HepG2 (cell line): ENCODE data around the gene DESI2. TPM values are rescaled to one million over a fixed set of nuclear protein-coding genes. Genes with fewer than 3 reads are reported as not detected.

ENCODE experiments used
- ATAC-seq: fragments of 200-7000 bp; cut with Tn5 transposase; 3 replicates; pipeline ENCODE4 v1.9.1; 2020; ENCODE audit warnings: mild to moderate bottlenecking, moderate library complexity
- BruUV-seq: library from RNA; stranded (reverse); fragments of 400-500 nt; replicated peaks from 2 replicates; lab custom pipeline; 2021; lab: Mats Ljungman, UMichigan
- CTCF ChIA-PET: fragments of 300-600 bp; formaldehyde crosslinking; extraction: SDS; loops from one replicate; lab custom pipeline; 2021; ENCODE audit warnings: low total read pairs, inconsistent platforms, low intra/inter-chr PET ratio; lab: Yijun Ruan, JAX
- POLR2A ChIA-PET: fragments of 350-600 bp; sonication (Branson Sonifier 250); formaldehyde crosslinking; loops from one replicate; lab custom pipeline; 2020; ENCODE audit warnings: antibody characterized with exemption, inconsistent platforms; lab: Yijun Ruan, JAX
- DNase-seq: peaks from one replicate; pipeline ENCODE4 v3.0.0-alpha.2; 2015; ENCODE audit warnings: low spot score
- FAIRE-seq: peaks from 3 replicates; lab custom pipeline; 2011; peaks lifted over from hg19 to GRCh38; lab: Jason Lieb, UNC
- H2AFZ ChIP-seq: one replicate; pipeline ENCODE4 v1.6.1; 2011; ENCODE audit warnings: low read length, inconsistent platforms
- H3K27ac ChIP-seq: fragments of 300-600 bp; 3 replicates; pipeline ENCODE4 v1.8.0; 2011; ENCODE audit warnings: mixed run types, mild to moderate bottlenecking, mixed read lengths, low read length, inconsistent platforms; ENCODE audit not compliant: insufficient read depth; ENCODE audit errors: extremely low read length
- H3K27me3 ChIP-seq, 2 experiments: fragments of 200-600 bp in 1 of 2; 2 replicates in 1 of 2; 3 replicates in 1 of 2; pipeline versions ENCODE4 v1.6.0 to v1.8.0; 2011; ENCODE audit warnings: low read length in 2 of 2, mild to moderate bottlenecking in 2 of 2, moderate library complexity in 2 of 2, inconsistent platforms in 1 of 2; ENCODE audit not compliant: insufficient read depth in 2 of 2, control insufficient read depth in 1 of 2
- H3K36me3 ChIP-seq, 2 experiments: fragments of 200-600 bp in 1 of 2; replicated peaks in 1 of 2; 2 replicates in 1 of 2; 3 replicates in 1 of 2; pipeline versions ENCODE4 v1.5.1 to v1.8.0; 2011; ENCODE audit warnings: low read length in 2 of 2, inconsistent platforms in 1 of 2; ENCODE audit not compliant: insufficient read depth in 2 of 2, control insufficient read depth in 1 of 2
- H3K4me1 ChIP-seq: 2 replicates; pipeline ENCODE4 v1.5.1; 2012; ENCODE audit warnings: low read length, inconsistent platforms; ENCODE audit not compliant: insufficient read depth
- H3K4me2 ChIP-seq: 2 replicates; pipeline ENCODE4 v1.6.0; 2011; ENCODE audit warnings: low read depth, low read length, inconsistent platforms
- H3K4me3 ChIP-seq, 3 experiments: fragments of 200-600 bp in 1 of 3; sonication (generic), shearing (Covaris generic) in 1 of 3; replicated peaks in 1 of 3; 2 replicates each; pipeline ENCODE4 v1.5.1; 2011 to 2016; ENCODE audit warnings: low read length in 3 of 3, inconsistent platforms in 2 of 3, low read depth in 2 of 3, mild to moderate bottlenecking in 2 of 3, control low read depth in 1 of 3, mixed read lengths in 1 of 3; ENCODE audit not compliant: insufficient read depth in 1 of 3
- H3K79me2 ChIP-seq: one replicate; pipeline ENCODE4 v1.6.1; 2011; ENCODE audit warnings: low read length, inconsistent platforms; ENCODE audit not compliant: insufficient read depth
- H3K9ac ChIP-seq: 2 replicates; pipeline ENCODE4 v1.6.0; 2011; ENCODE audit warnings: mild to moderate bottlenecking, low read depth, low read length, inconsistent platforms; ENCODE audit not compliant: insufficient read depth
- H3K9me3 ChIP-seq: 2 replicates; pipeline ENCODE4 v1.5.1; 2012; ENCODE audit warnings: mild to moderate bottlenecking, low read length
- H4K20me1 ChIP-seq: 2 replicates; pipeline ENCODE4 v1.6.0; 2011; ENCODE audit warnings: inconsistent platforms, mild to moderate bottlenecking, low read length, moderate library complexity; ENCODE audit not compliant: insufficient read depth
- ATF7-NPFF ChIP-seq: sonication (generic); formaldehyde crosslinking; IDR thresholded peaks from 2 replicates; pipeline ENCODE4 v1.8.1; 2023; ENCODE audit warnings: mild to moderate bottlenecking, low read depth, missing genetic modification reagents, moderate library complexity
- BORCS8-MEF2B ChIP-seq: sonication (generic); formaldehyde crosslinking; IDR thresholded peaks from 2 replicates; pipeline ENCODE4 v1.8.0; 2022; ENCODE audit warnings: mild to moderate bottlenecking, missing genetic modification reagents
- FOSL1 ChIP-seq: sonication (generic); formaldehyde crosslinking; IDR thresholded peaks from 2 replicates; pipeline ENCODE4 v1.9.0; 2021; ENCODE audit warnings: missing genetic modification reagents, borderline replicate concordance
- GATAD2A ChIP-seq: IDR thresholded peaks from 2 replicates; pipeline ENCODE4 v1.6.1; 2016
- IRX3 ChIP-seq: sonication (generic); formaldehyde crosslinking; IDR thresholded peaks from 2 replicates; pipeline ENCODE4 v1.8.1; 2023; ENCODE audit warnings: mild to moderate bottlenecking, low read depth, missing genetic modification reagents, borderline replicate concordance
- MED13 ChIP-seq: sonication (generic); formaldehyde crosslinking; IDR thresholded peaks from 2 replicates; pipeline ENCODE4 v1.5.0; 2020; ENCODE audit warnings: missing genetic modification reagents
- ONECUT2 ChIP-seq: sonication (generic); formaldehyde crosslinking; IDR thresholded peaks from 2 replicates; pipeline ENCODE4 v1.4.0; 2020; ENCODE audit warnings: missing genetic modification reagents
- PATZ1 ChIP-seq: sonication (generic); formaldehyde crosslinking; IDR thresholded peaks from 2 replicates; pipeline ENCODE4 v1.4.0; 2020; ENCODE audit warnings: missing genetic modification reagents
- PHF8 ChIP-seq: sonication (generic); formaldehyde crosslinking; IDR thresholded peaks from 2 replicates; pipeline ENCODE4 v1.5.0; 2020; ENCODE audit warnings: missing genetic modification reagents
- SCMH1 ChIP-seq: sonication (generic); formaldehyde crosslinking; IDR thresholded peaks from 2 replicates; pipeline ENCODE4 v1.9.0; 2021; ENCODE audit warnings: missing genetic modification reagents, mild to moderate bottlenecking, borderline replicate concordance
- SRY ChIP-seq: sonication (generic); formaldehyde crosslinking; IDR thresholded peaks from 2 replicates; pipeline ENCODE4 v1.8.0; 2022; ENCODE audit warnings: mild to moderate bottlenecking, missing genetic modification reagents
- YY1 ChIP-seq: IDR thresholded peaks from 2 replicates; pipeline ENCODE4 v1.6.1; 2011; ENCODE audit warnings: low read length, low read depth, moderate library complexity, mild to moderate bottlenecking; ENCODE audit not compliant: insufficient read depth, insufficient replicate concordance
- ZEB1 ChIP-seq: IDR thresholded peaks from 2 replicates; pipeline ENCODE4 v1.6.1; 2012; ENCODE audit warnings: mild to moderate bottlenecking, low read depth, inconsistent platforms; ENCODE audit not compliant: insufficient replicate concordance
- ZNF224 ChIP-seq: sonication (generic); formaldehyde crosslinking; IDR thresholded peaks from 2 replicates; pipeline ENCODE4 v1.5.0; 2020; ENCODE audit warnings: mild to moderate bottlenecking, missing genetic modification reagents
- ZNF251 ChIP-seq: sonication (generic); formaldehyde crosslinking; IDR thresholded peaks from 2 replicates; pipeline ENCODE4 v1.9.0; 2021; ENCODE audit warnings: mild to moderate bottlenecking, missing genetic modification reagents
- ZNF430 ChIP-seq: sonication (generic); formaldehyde crosslinking; IDR thresholded peaks from 2 replicates; pipeline ENCODE4 v1.9.0; 2021; ENCODE audit warnings: mild to moderate bottlenecking, missing genetic modification reagents
- ZNF674 ChIP-seq: sonication (generic); formaldehyde crosslinking; IDR thresholded peaks from 2 replicates; pipeline ENCODE4 v1.5.0; 2020; ENCODE audit warnings: low read depth, mild to moderate bottlenecking, missing genetic modification reagents
- WGBS: methylation state at CpG from one replicate; pipeline ENCODE4 v1.1.6; 2017; ENCODE audit warnings: low lambda C conversion rate; 5-methylcytosine and 5-hydroxymethylcytosine counted together
- in situ Hi-C: cut with HindIII; loops from 2 replicates; pipeline ENCODE4 v1.10.0; 2017; ENCODE audit warnings: low pct_unique_long_range_greater_than_20kb; ENCODE audit not compliant: extremely low pct_ligation_motif_present
- intact Hi-C: fragments of 100-400 bp; cut with micrococcal nuclease; formaldehyde crosslinking; loops from one replicate; pipeline ENCODE4 v1.10.0; 2022; ENCODE audit not compliant: unreplicated experiment
- polyA plus RNA-seq, 8 experiments: library from polyadenylated mRNA; depleted of rRNA in 3 of 8; stranded (reverse) in 7 of 8; unstranded in 1 of 8; fragments of >200 nt; fragmentation: Illumina TruSeq in 4 of 8; extraction: Trizol in 4 of 8; gene quantifications; 2 replicates each; pipeline versions ENCODE4 v1.2.1 to v1.2.3, GENCODE V29; 2011 to 2016; ENCODE audit warnings: low read depth in 4 of 8, missing spikeins in 1 of 8, mixed read lengths in 1 of 8; ENCODE audit not compliant: insufficient read depth in 1 of 8
- total RNA-seq, 5 experiments: library from RNA; depleted of rRNA; stranded (reverse); fragments of >200 nt; fragmentation: Illumina TruSeq; extraction: Trizol; gene quantifications; 2 replicates each; pipeline ENCODE4 v1.2.3, GENCODE V29; 2016; ENCODE audit warnings: low read depth in 1 of 5

The DESI2 gene
- total and polyA plus RNA-seq, 2 of the 13 experiments (the other 11 are each of a cell fraction or from before 2014, with no cell fraction given) = 23.1 to 42.2 TPM

DNA sequence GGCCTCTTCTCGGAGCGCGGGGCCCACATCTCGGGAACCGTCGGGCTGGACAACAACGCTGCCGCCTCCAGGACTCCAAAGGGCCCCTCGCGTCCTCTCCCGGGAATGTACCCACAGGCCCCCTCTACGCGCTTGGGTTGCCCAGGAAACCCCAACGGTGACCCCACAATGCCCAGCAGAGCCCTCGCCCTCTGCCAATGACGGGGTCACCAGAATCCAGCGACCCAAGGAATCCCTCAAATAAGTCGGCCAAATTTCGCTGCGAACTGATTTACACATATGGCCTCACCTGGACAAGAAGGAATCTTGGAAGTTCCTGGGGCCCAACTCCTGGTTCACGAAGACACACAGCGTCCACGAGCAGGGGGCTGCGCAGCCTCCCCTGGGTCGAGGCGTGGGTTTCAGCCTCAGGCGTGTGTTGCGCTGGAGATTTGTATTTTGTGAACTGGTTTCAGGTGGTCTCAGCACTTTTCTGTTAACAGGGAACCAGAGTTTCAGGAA, 78.1 kb downstream of the DESI2 start:
- no peak for FAIRE-seq
- WGBS = 86% methylated on average over 17 of the region's 28 CpGs
- no peak overlapping the region for H3K9ac ChIP-seq
- intact Hi-C loops (no loop called here), in situ Hi-C loops (no loop called here)
- no peak for DNase-seq
- no peaks in the 10 kb centered on the region for H3K79me2 ChIP-seq
- peak overlapping the region in 1 of 3 experiments; percentile 67; a peak in 1 of 6 replicates for H3K4me3 ChIP-seq
- no peak for ATAC-seq
- no TSS peak for BruUV-seq
- H3K36me3 ChIP-seq = no peaks in the 10 kb centered on the region
- peaks cover 11% of the 10 kb centered on the region; the same call in 1 of the 2 replicates for H3K9me3 ChIP-seq
- no peaks in the 10 kb centered on the region for H4K20me1 ChIP-seq
- ChIA-PET POLR2A (no interaction called here), CTCF (no interaction called here)
- TF ChIP-seq ZNF224 (no peak), ONECUT2 (CRISPR knock-in tag) (no peak), PATZ1 (no peak), ZNF674 (CRISPR knock-in tag) (no peak), ZNF430 (CRISPR knock-in tag) (no peak), ZEB1 (no peak), SCMH1 (no peak), GATAD2A (CRISPR knock-in tag) (no peak), PHF8 (CRISPR knock-in tag) (no peak), ATF7-NPFF (no peak), ZNF251 (CRISPR knock-in tag) (no peak), SRY (CRISPR knock-in tag) (no peak), MED13 (no peak), IRX3 (no peak), BORCS8-MEF2B (CRISPR knock-in tag) (no peak), YY1 (no peak), FOSL1 (CRISPR knock-in tag) (no peak)
- no peak overlapping the region for H2AFZ ChIP-seq
- H3K4me1 ChIP-seq = peaks cover 9% of the 10 kb centered on the region
- peaks cover 0 to 35% of the 10 kb centered on the region in 2 experiments; a peak in 3 of 5 replicates for H3K27me3 ChIP-seq
- H3K4me2 ChIP-seq = peak overlapping the region; percentile 92
- no peak overlapping the region for H3K27ac ChIP-seq
